CD4-positive, alpha-beta T cell treated with Interferon alpha-2 for 1 hour (primary cell): Measurements from ENCODE around the gene HFM1.
"Not testable (repeated sequence)": the region's sequence is repeated elsewhere in the genome, so short reads cannot be mapped to it uniquely, and the experiment has no call there.

Experiments
- DNase-seq, 2 donors: peaks; one replicate each; pipeline ENCODE4 v3.0.0-alpha.2; 2020 to 2022

The HFM1 gene, protein sequence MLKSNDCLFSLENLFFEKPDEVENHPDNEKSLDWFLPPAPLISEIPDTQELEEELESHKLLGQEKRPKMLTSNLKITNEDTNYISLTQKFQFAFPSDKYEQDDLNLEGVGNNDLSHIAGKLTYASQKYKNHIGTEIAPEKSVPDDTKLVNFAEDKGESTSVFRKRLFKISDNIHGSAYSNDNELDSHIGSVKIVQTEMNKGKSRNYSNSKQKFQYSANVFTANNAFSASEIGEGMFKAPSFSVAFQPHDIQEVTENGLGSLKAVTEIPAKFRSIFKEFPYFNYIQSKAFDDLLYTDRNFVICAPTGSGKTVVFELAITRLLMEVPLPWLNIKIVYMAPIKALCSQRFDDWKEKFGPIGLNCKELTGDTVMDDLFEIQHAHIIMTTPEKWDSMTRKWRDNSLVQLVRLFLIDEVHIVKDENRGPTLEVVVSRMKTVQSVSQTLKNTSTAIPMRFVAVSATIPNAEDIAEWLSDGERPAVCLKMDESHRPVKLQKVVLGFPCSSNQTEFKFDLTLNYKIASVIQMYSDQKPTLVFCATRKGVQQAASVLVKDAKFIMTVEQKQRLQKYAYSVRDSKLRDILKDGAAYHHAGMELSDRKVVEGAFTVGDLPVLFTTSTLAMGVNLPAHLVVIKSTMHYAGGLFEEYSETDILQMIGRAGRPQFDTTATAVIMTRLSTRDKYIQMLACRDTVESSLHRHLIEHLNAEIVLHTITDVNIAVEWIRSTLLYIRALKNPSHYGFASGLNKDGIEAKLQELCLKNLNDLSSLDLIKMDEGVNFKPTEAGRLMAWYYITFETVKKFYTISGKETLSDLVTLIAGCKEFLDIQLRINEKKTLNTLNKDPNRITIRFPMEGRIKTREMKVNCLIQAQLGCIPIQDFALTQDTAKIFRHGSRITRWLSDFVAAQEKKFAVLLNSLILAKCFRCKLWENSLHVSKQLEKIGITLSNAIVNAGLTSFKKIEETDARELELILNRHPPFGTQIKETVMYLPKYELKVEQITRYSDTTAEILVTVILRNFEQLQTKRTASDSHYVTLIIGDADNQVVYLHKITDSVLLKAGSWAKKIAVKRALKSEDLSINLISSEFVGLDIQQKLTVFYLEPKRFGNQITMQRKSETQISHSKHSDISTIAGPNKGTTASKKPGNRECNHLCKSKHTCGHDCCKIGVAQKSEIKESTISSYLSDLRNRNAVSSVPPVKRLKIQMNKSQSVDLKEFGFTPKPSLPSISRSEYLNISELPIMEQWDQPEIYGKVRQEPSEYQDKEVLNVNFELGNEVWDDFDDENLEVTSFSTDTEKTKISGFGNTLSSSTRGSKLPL (N-terminal part only)

DNA sequence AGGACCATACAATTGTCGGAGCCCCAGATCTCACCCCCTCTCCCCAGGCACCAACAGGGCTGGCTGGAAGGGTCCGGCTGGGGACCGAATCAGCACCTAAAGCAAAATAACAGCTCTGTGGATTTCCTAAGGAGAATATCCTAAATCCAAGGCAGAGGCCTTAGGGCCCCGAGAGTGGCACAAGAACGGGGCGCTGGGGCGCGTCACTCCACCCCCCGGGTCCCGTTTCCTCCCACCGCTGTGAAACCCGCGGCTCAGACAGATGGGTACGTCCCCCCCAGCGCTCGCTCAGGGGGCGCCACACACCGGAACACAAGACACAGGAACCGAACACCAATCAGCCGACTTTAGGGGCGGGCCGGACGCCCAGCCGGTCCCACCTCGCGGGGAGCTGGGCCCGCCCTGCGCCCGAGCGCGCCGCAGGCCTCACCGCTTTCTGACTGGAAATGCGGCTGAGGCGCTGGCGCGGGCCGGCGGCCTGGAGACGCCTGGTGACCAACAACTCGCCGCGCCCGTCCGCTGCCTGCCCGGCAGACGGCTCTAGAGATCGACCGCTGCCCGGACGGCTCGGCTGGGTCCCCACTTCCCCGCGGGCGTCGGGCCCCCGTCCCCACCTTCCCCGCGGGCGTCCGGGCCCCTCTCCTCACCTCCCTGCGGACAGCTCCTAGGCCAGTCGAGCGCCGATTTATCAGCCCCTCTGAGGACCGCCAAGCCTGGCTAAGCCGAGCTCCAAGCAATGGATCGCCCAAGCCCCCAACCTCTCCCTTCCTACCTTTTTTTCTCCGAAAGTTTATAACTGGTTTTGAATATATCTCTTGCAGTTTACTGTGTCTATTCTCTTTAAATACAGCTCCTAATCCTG, at the start of gene HFM1:
TSS of gene HFM1 (minus strand) at position 687 of the 862 bp plus-strand sequence. CDS start 3,755 bp downstream, outside the sequence.
- DNase-seq: peak; percentile 44 to 47

DNA sequence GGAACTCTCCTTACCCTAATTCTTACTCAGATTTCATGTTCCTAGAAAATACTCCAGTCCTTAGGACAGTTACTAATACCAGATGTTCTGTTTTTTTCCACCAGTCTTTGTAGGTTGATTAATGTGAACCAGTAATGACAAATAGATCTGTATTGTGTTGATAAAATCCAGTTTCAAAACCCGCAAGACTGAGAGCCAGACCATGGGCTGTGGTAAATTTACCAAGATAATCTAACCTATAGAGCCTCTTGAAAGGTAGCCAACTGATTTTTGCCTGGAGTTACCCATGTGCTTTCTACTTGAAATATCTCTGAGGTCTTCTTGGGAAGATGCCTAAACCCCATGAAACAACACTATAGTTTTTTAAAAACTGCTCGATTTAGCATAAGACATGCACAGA, 49.5 kb upstream of the HFM1 start:
- no peak for DNase-seq

DNA sequence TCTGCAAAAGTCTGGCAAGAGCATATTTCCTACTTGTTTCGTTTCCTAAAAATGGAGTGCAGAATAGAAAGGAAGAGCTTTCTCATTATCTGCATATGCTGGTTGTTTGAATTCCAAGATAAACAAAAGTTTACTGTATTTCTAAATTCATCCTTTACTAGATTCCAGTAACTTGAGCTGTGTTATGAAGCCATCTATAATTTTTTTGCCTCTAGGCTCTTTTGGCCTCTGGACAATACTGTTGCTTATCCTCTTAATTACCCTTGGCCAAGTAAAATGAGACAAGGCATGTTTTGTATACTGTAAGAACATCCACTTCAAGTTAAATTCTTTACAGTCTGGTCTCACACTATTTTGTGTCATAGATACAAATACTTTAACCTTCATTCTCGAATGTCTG, 45.6 kb upstream of the HFM1 start:
- DNase-seq: no peak

DNA sequence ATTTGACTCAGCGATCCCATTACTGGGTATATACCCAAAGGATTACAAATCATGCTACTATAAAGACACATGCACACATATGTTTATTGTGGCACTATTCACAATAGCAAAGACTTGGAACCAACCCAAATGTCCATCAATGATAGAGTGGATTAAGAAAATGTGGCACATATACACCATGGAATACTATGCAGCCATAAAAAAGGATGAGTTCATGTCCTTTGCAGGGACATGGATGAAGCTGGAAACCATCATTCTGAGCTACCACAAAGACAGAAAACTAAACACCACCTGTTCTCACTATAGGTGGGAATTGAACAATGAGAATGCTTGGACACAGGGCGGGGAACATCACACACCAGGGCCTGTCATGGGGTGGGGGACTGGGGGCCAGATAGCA, 43.1 kb upstream of the HFM1 start:
- DNase-seq: not testable (repeated sequence)

DNA sequence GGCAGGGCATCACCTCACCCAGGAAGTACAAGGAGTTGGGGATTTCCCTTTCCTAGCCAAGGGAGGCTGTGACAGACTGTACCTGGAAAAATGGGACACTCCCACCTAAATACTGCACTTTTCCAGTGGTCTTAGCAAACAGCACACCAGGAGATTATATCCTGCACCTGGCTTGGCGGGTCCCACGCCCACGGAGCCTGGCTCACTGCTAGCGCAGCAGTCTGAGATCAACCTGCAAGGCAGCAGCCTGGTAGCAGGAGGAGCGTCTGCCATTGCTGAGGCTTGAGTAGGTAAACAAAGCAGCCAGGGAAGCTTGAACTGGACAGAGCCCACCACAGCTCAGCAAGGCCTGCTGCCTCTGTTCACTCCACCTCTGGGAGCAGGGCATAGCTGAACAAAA, 37.3 kb upstream of the HFM1 start:
- DNase-seq: not testable (repeated sequence)

DNA sequence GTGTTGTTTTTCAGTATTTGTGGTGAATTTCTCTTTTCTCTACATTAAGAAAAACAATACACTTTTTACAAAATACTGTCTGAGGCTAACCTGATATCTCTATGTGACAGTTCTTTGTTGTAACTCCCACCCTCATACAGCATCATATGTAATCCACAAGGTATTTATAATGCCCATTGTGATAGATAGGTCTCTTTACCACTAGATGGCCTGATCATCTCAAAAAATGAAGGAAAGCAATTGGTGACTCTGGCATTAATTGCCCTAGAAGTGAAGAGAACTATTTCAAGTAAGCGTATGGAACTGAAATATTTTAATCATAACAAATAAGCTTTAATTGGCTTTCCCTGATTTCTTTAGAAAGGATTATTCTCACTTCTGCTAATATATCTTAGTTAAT, 36.2 kb upstream of the HFM1 start:
- no peak for DNase-seq

DNA sequence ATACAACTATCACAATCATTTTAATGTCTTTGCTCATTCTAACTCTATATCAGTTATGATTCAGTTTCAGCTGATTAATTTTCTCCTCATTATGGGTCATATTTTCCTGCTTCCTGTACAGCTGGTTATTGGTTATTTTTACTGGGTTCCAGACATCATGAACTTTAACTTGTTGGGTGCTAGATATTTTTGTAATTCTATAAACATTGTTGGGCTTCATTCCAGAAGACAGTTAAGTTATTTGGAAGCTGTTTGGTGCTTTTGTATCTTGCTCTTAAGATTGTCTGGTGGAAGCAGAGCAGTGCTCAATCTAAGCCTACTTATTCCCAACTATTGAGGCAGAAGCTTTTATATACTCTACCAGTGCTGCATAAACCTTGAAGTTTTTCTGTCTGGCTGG, 34.4 kb upstream of the HFM1 start:
- no peak for DNase-seq

DNA sequence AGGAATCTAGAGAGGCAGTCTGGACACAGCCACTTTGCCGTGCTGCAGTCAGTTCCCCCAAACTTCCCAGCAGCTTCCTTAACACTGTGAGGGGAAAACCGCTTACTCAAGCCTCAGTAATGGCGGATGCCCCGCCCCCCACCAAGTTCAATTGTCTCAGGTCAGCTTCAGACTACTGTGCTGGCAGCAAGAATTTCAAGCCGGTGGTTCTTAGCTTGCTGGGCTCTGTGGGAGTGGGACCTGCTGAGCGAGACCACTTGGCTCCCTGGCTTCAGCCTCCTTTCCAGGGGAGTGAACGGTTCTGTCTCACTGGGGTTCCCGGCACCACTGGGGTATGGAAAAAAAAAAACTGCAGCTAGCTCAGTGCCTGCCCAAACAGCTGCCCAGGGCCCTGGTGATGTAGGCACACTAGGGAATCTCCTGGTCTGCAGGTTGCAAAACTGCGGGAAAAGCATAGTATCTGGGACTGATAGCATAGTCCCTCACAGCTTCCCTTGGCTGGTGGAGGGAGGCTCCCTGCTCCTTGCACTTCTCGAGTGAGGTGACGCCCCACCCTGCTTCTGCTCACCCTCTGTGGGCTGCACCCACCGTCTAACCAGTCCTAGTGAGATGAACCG, 23.7 kb upstream of the HFM1 start:
- no peak for DNase-seq

DNA sequence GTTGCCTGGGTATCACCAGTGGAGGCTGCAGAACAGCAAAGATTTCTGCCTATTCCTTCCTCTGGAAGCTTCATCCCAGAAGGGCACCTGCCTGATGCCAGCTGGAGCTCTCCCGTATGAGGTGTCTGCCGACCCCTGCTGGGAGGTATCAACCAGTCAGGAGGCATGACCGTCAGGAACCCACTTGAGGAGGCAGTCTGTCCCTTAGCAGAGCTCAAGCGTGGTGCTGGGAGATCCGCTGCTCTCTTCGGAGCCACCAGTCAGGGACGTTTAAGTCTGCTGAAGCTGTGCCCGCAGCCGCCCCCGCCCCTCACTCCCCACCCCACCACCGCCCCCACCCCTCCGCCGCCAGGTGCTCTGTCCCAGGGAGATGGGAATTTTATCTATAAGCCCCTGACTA, 23.1 kb upstream of the HFM1 start:
- no peak for DNase-seq

DNA sequence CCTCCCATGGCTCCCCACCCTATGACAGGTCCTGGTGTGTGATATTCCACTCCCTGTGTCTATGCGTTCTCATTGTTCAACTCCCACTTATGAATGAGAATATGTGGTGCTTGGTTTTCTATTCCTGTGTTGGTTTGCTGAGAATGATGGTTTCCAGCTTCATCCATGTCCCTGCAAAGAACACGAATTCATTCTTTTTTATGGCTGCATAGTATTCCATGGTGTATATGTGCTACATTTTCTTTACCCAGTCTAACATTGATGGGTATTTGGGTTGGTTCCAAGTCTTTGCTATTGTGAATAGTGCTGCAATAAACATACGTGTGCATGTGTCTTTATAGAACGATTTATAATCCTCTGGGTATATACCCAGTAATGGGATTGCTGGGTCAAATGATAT, 17.9 kb upstream of the HFM1 start:
- DNase-seq: not testable (repeated sequence)

DNA sequence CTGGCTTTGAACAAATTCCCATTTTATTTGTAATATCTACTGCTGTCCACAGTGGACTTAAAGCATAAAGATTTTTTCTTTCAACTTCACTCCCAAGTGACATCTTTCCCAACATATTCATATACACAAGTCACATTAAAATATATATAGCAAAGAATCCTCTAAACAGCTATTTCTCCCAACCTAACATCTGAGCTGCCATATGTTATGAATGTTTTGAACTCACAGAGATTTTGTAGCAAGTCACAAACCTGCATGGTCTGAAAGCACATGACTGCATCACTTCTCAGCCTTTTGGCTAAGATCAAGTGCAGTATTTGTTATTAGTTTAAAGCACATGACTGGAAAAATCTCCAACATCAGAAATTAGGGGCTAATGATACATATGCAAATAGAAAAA, 7.7 kb upstream of the HFM1 start:
- DNase-seq: no peak

DNA sequence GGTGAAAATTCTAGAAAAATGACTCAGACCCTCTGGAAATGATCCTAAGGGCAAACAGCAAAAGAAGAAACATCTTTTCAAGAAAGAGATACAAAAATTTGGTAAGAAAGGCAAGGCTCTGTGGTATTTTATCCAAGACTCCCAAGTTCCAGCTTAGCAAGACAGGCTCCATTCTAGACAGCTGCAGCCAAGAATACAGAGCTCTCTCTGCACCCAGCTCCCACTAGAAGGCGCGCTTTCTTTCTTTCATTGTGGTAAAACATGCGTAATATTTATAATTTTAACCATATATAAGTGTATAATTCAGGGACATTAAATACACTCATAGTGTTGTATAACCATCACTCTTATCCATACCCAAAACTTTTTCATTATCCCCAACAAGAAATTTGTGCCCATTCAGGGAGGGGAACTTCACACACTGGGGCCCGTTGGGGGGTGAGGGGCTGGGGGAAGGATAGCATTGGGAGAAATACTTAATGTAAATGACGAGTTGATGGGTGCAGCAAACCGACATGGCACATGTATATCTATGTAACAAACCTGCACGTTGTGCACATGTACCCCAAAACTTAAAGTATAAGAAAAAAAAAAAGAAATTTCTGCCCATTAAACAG, 2.2 kb upstream of the HFM1 start:
- no peak for DNase-seq

DNA sequence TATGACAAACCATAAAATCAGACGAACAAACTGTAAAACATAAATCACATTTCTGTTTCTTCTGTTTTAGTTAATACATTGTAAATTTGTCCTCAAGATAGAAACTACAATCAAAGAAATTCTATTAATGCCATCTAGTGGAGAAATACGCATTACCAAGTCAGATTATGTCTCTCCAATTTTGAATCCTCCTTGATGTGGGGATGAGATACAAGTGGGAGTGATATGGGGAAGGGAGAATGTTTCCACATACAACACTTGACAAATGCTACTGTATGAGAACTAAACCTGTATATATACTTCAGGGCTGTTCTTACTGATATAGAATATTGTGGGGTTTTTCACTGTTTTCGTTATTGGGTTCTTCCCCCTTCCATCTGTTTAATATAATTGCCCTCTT, 2.6 kb downstream of the HFM1 start:
- no peak for DNase-seq

DNA sequence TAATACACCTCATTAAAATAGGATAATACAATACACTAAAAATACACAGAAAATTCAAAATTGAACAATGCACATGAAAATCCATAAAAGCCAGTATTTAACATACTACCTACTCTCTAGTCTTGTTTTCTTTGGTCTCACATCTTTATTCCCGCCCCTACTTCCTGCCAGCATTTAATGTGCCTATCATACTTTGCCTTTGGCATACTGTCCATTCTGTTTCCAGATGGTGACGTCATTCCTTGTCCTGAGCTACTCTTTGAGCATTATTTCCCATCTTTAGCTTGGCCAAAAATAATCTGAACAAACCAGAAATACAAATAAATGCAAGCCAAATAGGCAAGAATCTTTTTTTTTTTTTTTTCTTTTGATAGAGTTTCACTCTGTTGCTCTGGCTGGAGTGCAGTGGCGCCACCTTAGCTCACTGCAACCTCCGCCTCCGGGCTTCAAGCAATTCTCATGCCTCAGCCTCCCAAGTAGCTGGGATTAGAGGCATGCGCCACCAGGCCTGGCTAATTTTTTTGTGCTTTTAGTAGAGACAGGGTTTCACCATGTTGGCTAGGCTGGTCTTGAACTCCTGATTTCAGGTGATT, 4.4 kb downstream of the HFM1 start:
- DNase-seq: no peak

DNA sequence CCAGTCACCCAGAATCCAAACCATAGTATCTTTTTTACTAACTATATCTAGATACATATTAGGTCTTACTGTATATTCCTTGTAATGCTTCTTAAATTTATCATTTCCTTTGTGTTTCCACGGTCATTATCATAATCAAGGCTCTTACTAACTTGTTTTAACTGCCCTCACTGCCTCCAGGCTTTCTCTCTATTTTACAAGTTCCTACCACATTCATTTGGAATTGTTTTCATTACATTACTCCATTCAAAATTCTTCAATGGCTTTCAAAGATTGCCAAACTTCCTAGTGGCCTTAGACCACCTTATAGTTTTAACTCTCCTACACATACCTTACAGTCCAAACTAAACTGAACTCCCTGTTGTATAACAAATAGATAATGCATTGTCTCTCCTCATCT, 6.3 kb downstream of the HFM1 start:
- no peak for DNase-seq

DNA sequence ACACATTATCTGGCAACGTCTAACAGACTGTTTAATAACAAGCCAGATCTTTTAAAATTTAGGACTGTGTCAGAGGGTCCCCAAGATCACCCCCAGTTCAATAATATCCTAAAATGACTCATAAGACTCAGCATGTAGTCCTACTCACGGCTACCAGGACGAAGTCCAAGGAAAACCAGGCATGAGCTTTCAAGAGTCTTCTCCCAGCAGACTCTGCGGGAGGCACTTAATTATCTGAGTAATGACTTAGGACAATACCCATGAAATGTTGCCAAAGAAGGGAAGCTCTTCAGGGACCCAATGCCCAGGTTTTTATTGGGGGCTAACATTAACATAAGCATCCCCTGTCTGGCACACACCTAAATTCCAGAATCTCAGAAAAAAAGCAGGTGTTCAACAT, 7.0 kb downstream of the HFM1 start:
- no peak for DNase-seq

DNA sequence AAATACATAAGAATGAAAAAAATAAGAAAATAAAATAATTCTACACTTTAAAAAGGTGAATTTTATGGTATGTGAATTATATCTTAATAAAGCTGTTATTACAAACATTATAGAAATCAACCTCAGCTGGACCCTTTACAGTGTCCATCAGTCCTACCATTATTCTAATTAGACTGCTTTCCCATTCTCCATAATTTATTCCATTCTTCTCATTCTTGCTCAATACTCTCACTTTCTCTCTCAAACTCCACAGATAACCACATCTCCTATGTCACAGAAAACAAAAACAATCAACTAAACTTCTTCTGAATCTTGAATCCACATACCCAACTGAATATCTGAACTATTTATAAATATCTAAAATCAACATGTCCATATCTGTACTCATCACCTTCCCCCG, 11.6 kb downstream of the HFM1 start:
- no peak for DNase-seq

DNA sequence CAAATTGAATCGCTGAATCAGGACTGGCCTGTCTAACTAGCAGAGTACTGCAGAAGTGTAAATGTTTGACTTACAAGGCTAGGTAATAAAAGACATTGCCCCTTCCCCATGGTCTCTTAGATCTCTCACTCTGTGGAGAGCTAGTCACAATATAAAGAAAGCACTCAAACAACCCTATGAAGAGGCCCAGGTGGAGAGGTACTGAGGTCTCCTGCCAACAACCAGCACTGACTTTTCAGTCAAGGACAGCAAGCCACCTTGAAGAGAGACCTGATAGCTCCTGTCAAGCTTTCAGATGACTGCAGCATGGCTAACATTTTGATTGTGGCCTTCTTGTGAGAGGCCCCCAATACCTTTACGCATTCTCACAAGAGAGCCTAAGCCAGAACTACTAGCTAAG, 18.5 kb downstream of the HFM1 start:
- DNase-seq: no peak

DNA sequence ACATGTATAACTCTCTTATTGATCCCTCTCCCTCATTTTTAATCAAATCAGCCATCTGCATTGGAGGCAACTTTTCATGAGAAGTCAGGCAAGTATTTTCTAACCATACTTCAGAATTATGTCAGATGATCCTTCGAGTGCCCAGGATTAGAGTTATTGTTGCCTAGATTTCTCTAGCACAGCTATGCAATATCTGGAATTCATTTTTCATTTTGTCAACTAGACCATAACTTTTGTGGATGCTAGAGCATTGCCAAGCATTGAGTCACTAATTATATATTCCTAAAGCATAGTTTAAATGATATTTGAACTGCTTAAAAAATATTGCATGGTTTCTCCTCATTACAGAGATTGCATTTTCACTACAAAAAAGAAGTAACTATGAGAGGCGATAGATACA, 21.2 kb downstream of the HFM1 start:
- DNase-seq: no peak

DNA sequence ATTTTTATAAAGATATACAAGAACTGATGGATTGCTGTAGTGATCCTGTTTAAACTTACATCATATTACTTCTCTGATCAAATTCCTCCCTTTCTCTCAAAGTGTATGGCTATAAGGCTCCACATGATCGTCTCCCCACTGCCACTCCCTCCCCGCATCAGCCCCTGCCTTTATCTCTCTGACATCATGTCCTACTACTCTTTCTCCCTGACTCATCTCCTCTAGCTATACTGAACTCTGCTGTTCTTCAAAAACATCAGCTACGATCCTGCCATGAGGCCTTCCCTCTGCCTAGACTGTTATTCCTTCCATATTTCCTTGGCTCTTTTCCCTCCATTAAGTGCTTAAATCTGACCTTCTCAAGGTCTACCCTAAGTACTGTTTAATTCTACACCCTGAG, 22.8 kb downstream of the HFM1 start:
- no peak for DNase-seq

DNA sequence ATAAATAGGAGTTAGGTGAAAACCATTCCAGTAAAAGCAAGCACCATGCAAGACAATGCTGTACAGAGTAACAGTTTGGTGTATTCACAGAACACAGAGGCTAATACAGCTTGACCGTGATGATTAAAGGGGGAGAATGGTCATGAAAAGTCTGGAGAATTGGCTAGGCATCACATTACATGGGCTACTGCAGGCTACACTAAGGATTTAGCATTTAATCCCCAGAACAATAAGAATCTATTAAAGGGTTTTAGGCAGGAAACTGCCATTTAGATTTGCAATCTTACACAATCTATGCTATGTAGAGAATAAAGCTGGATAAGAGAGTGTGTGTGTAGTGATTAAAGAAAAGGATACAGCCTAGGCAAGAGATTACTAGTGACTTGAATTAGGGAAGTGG, 30.6 kb downstream of the HFM1 start:
- no peak for DNase-seq
